Bladder microvascular endothelial cell (primary cell): ENCODE data around the gene ELANE. TPM values are rescaled to one million over a fixed set of nuclear protein-coding genes. Genes with fewer than 3 reads are reported as not detected.

Experiments used
- total RNA-seq: library from RNA; depleted of rRNA; stranded (reverse); fragments of >200 nt; gene quantifications from 2 replicates; pipeline ENCODE4 v1.2.3, GENCODE V29; 2014

Gene ELANE
- total RNA-seq: not detected in 2 replicates

DNA sequence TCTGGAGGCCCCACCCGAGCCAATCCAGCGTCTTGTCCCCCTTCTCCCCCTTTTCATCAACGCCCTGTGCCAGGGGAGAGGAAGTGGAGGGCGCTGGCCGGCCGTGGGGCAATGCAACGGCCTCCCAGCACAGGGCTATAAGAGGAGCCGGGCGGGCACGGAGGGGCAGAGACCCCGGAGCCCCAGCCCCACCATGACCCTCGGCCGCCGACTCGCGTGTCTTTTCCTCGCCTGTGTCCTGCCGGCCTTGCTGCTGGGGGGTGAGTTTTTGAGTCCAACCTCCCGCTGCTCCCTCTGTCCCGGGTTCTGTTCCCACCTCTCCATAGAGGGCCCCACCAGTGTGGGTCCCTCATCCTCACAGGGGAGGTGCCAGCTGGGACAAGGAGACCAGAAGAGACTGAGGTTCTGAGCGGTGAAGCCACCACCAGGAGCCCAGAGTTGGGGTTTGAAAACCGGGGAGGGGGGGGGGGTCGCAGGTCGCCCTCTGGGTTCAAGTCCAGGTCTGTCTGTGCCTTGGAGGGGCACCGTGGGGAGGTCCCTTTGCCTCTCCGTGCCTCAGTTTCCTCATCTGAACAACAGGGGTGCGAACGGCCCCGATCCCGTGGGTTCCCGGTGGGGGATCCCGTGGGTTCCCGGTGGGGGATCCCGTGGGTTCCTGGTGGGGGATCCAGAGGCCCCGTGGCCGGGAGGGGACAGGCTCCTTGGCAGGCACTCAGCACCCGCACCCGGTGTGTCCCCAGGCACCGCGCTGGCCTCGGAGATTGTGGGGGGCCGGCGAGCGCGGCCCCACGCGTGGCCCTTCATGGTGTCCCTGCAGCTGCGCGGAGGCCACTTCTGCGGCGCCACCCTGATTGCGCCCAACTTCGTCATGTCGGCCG is at the start of gene ELANE:
ELANE (plus strand) TSS at position 168 of the 878 bp plus-strand sequence; CDS start at position 194, 26 bp downstream.

GRCh38 chr19:821825-822503 is 30.1 kb upstream of the ELANE start, which contains the start of gene PLPPR3:
Gene PLPPR3, minus strand, starts transcription at chr19:821955. Its CDS starts 396 bp downstream, at chr19:821559.

DNA sequence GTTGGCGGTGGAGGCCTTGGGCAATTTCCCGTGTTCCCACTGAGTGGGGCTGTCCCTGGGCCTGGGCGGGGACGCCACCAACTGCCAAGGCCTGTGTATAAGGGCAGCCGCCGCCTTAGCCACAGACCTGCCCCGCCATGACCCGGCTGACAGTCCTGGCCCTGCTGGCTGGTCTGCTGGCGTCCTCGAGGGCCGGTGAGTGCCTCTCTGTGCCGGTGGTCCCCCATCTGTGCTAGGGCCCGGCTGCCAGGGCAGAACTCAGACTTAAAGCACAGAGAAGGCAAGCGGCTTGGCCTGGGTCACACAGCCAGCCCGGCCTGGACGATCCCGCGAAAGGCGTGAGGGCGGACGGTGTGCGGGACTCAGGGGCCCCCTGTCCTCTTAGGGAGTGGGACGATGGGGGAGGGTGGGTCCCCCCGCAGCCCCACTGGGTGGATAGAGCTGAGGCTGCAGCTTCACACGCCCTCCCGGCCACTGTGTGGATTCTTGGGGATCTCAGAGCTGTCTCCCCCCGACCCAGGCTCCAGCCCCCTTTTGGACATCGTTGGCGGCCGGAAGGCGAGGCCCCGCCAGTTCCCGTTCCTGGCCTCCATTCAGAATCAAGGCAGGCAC is 24.3 kb upstream of the ELANE start, which contains the start of gene AZU1:
AZU1 (plus strand) TSS at position 128 of the 612 bp plus-strand sequence; CDS start at position 138, 10 bp downstream.

DNA sequence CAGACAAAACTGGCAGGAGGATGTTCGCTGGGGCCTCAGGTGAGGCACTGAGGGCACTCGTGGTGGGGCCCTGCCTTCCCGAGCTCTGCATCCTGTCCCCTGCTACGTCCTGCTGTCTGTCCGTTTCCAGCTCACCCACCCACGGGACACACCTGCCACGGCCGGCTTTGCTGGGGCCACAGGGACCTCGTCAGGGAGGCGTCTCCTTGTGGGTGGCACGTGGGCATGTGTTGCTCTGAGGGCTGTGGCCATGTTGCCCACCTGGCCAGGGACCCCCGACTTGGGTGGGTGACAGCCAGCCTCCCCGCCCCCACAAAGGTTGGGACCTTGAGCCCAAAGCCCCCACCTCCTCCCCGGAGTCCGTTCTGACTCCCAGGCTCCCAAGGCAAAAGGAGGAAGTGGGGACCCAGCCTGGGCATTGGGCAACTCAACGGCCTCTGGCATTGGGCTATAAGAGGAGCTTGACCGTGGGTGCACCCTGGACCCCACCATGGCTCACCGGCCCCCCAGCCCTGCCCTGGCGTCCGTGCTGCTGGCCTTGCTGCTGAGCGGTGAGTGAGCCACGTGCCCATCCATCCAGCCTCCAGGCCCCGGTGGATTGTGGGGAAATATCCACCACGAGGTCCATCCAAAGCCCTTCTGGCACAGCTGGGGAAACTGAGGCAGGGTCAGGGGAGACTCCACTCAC is 11.4 kb upstream of the ELANE start, which contains the start of gene PRTN3:
PRTN3 (plus strand) TSS at position 481 of the 688 bp plus-strand sequence; CDS start at position 491, 10 bp downstream.

GRCh38 chr19:858868-859843 is 7.1 kb downstream of the ELANE start, which contains the start of gene CFD:
Gene CFD, plus strand, starts transcription at chr19:859664. Its CDS starts 26 bp downstream, at chr19:859690.

DNA sequence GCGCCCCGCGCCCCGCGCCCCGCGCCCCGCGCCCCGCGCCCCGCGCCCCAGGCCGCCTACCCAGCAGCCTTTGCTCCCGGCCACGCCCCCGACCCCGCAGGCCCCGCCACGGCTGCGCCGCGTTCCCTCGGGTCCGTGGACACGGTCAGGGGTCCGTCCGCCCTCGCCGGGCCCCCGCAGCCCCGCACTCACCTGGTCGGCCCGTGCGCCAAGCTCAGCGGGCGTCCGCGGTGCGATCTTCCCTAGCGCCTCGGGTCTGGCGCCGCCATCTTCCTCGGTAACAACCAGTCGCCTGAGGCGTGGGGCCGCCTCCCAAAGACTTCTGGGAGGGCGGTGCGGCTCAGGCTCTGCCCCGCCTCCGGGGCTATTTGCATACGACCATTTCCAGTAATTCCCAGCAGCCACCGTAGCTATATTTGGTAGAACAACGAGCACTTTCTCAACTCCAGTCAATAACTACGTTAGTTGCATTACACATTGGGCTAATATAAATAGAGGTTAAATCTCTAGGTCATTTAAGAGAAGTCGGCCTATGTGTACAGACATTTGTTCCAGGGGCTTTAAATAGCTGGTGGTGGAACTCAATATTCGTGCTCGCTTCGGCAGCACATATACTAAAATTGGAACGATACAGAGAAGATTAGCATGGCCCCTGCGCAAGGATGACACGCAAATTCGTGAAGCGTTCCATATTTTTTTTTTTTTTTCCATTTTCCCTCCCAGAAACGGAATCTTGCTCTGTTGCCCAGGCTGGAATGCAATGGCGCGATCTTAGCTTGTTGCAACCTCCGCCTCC is 41.0 kb downstream of the ELANE start, which contains the start of the genes MED16 and RNU6-9:
MED16 (minus strand) TSS at position 294 of the 796 bp plus-strand sequence. CDS start 2,056 bp downstream, outside the sequence.
RNU6-9 (plus strand) TSS at position 591 of the 796 bp plus-strand sequence.

Other genes with a start within 250 kb of the ELANE start
- 19.3 and 34.0 TPM in 2 replicates for gene POLRMT, start 218.8 kb upstream of the ELANE start, total RNA-seq
- gene FGF22, start 212.4 kb upstream of the ELANE start, total RNA-seq: under 0.01 TPM in 1 of 2 replicates, not detected in the other
- 17.3 and 25.2 TPM in 2 replicates for gene RNF126, start 189.1 kb upstream of the ELANE start, total RNA-seq
- gene FSTL3, start 175.9 kb upstream of the ELANE start, total RNA-seq: 4.5 and 13.2 TPM in 2 replicates
- 0.16 TPM in 1 of 2 replicates, not detected in the other for gene PRSS57, start 156.9 kb upstream of the ELANE start, total RNA-seq
- 13.6 and 65.8 TPM in 2 replicates for gene PALM, start 143.4 kb upstream of the ELANE start, total RNA-seq
- not detected in 2 replicates for gene MISP, start 101.2 kb upstream of the ELANE start, total RNA-seq
- 107 and 233 TPM in 2 replicates for gene PTBP1, start 54.9 kb upstream of the ELANE start, total RNA-seq
- gene PLPPR3, start 30.3 kb upstream of the ELANE start, total RNA-seq: 0.13 and 0.16 TPM in 2 replicates
- gene AZU1, start 24.5 kb upstream of the ELANE start, total RNA-seq: not detected in 2 replicates
- not detected in 2 replicates for gene PRTN3, start 11.3 kb upstream of the ELANE start, total RNA-seq
- 1.5 and 1.8 TPM in 2 replicates for gene CFD, start 7.4 kb downstream of the ELANE start, total RNA-seq
- gene MED16, start 40.9 kb downstream of the ELANE start, total RNA-seq: 18.3 and 54.2 TPM in 2 replicates
- not detected in 2 replicates for gene RNU6-9, start 41.2 kb downstream of the ELANE start, total RNA-seq
- 17.5 and 33.3 TPM in 2 replicates for gene R3HDM4, start 60.9 kb downstream of the ELANE start, total RNA-seq
- gene KISS1R, start 65.0 kb downstream of the ELANE start, total RNA-seq: not detected in 2 replicates
- gene ARID3A, start 73.7 kb downstream of the ELANE start, total RNA-seq: 9.2 and 16.4 TPM in 2 replicates
- 72.4 and 77.4 TPM in 2 replicates for gene WDR18, start 132.0 kb downstream of the ELANE start, total RNA-seq
- gene GRIN3B, start 148.1 kb downstream of the ELANE start, total RNA-seq: 0.50 and 0.97 TPM in 2 replicates
- 37.9 and 71.6 TPM in 2 replicates for gene TMEM259, start 168.8 kb downstream of the ELANE start, total RNA-seq
- gene RNU6-2, start 169.2 kb downstream of the ELANE start, total RNA-seq: not detected in 2 replicates
- 120 and 249 TPM in 2 replicates for gene CNN2, start 174.3 kb downstream of the ELANE start, total RNA-seq
- gene ABCA7, start 187.8 kb downstream of the ELANE start, total RNA-seq: 6.2 and 7.8 TPM in 2 replicates
- gene ARHGAP45, start 214.9 kb downstream of the ELANE start, total RNA-seq: 50.0 and 78.8 TPM in 2 replicates
- 70.6 and 138 TPM in 2 replicates for gene POLR2E, start 243.1 kb downstream of the ELANE start, total RNA-seq